ENCODE results near the gene PBLD. TPM values are rescaled to one million over a fixed set of nuclear protein-coding genes. Genes with fewer than 3 reads are reported as not detected.

The PBLD gene
- polyA plus RNA-seq, 1 donor (not counting 4 experiments of a cell fraction or from before 2014, with no cell fraction given) = 1.00 TPM

- no peak overlapping the region for H3K4me3 ChIP-seq (ENCODE audit: control insufficient read depth in 2 of 3, extremely low read depth in 1 of 3, insufficient read depth in 2 of 3, low read depth in 1 of 3, low read length in 3 of 3)
- no peaks in the 10 kb centered on the region for H4K20me1 ChIP-seq (ENCODE audit: control insufficient read depth, extremely low read depth, insufficient read depth, low read length)
- H3K79me2 ChIP-seq (ENCODE audit: control insufficient read depth, insufficient read depth, low read length) = no peaks in the 10 kb centered on the region
- no peaks in the 10 kb centered on the region for H3K36me3 ChIP-seq (ENCODE audit: control insufficient read depth in 2 of 2, extremely low read depth in 1 of 2, insufficient read depth in 2 of 2, low read length in 2 of 2)
- DNase-seq (ENCODE audit: low read depth, low spot score) (no peak), FAIRE-seq (no peak)
- no peak overlapping the region for H3K9ac ChIP-seq (ENCODE audit: control insufficient read depth, extremely low read depth, insufficient read depth, low read length)
- H2AFZ ChIP-seq (ENCODE audit: control insufficient read depth, low read length) = no peak overlapping the region
- no peaks in the 10 kb centered on the region for H3K9me3 ChIP-seq (ENCODE audit: control insufficient read depth, low read depth, low read length)
- H3K27me3 ChIP-seq (ENCODE audit: control insufficient read depth, extremely low read depth, insufficient read depth, low read length) = no peaks in the 10 kb centered on the region
- no peaks in the 10 kb centered on the region for H3K4me1 ChIP-seq (ENCODE audit: control insufficient read depth, extremely low read depth, insufficient read depth, low read length)
- no peak overlapping the region for H3K27ac ChIP-seq (ENCODE audit: control insufficient read depth, insufficient read depth, low read length)
- H3K9me1 ChIP-seq (ENCODE audit: control insufficient read depth, extremely low read depth, insufficient read depth, low read length) = no peaks in the 10 kb centered on the region
- dilution Hi-C loops (cut with MboI; ENCODE audit: extremely low pct_ligation_motif_present, low sequenced_read_pairs) = no loop called here
- TF ChIP-seq, protein P1, sequence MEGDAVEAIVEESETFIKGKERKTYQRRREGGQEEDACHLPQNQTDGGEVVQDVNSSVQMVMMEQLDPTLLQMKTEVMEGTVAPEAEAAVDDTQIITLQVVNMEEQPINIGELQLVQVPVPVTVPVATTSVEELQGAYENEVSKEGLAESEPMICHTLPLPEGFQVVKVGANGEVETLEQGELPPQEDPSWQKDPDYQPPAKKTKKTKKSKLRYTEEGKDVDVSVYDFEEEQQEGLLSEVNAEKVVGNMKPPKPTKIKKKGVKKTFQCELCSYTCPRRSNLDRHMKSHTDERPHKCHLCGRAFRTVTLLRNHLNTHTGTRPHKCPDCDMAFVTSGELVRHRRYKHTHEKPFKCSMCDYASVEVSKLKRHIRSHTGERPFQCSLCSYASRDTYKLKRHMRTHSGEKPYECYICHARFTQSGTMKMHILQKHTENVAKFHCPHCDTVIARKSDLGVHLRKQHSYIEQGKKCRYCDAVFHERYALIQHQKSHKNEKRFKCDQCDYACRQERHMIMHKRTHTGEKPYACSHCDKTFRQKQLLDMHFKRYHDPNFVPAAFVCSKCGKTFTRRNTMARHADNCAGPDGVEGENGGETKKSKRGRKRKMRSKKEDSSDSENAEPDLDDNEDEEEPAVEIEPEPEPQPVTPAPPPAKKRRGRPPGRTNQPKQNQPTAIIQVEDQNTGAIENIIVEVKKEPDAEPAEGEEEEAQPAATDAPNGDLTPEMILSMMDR (optimal IDR thresholded peaks at IDR 0.05 in 1 of 3, IDR thresholded peaks at IDR 0.05 in 1 of 3, conservative IDR thresholded peaks at IDR 0.05 in 1 of 3; ENCODE audit: extremely low read depth in 1 of 3, insufficient read depth in 2 of 3, low read length in 3 of 3) = no peak
- TF ChIP-seq EZH2 (IDR thresholded peaks at IDR 0.05; ENCODE audit: low read length) = no peak
- H3K4me2 ChIP-seq (ENCODE audit: control insufficient read depth, extremely low read depth, insufficient read depth, low read depth, low read length) = no peak overlapping the region
Observed at GRCh38 chr10:68253346-68253745, 79.4 kb downstream of the PBLD start.

DNA sequence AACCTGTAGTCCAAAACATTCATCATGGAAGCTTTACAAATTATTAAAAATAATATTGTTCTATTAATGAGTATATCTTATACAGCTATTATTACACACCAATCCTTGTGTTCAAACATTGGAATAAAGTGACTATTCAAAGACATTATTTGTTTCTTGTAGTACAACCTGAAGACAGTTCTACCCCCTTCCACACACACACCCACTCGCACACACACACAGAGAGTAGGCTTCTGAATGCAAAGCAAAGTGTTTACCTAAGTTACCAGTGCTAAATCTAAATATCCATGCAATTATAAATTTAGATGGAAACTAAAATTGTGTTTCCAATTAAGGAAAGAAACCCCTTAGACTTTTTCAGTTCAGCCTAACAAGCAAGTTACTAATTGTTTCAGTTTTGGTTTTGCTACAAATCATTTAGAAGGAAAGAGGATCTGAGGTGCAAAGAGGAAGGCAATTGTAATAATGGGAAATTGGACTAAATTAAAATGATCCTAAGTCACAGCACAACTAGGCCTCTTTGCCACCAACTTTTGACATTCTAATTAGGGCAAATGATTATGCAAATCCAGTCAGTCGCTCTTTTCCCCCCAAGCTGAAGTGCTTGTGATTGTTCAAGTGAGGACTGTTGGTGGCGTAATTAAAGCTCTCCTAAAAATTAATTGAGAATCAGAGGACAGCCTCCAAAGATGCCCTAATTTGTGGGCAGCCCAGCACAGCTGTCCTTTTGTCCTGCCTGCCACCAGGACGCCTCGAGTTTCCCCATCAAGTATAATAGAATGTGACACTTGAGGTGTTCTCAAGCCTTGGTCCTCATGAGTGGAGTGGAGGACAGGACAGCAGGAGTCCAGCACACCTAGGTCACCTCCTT, 80.9 kb downstream of the PBLD start:
- no peaks in the 10 kb centered on the region for H3K9me1 ChIP-seq (ENCODE audit: control insufficient read depth, extremely low read depth, insufficient read depth, low read length)
- H3K4me3 ChIP-seq (ENCODE audit: control insufficient read depth in 2 of 3, extremely low read depth in 1 of 3, insufficient read depth in 2 of 3, low read depth in 1 of 3, low read length in 3 of 3) = no peak overlapping the region
- H4K20me1 ChIP-seq (ENCODE audit: control insufficient read depth, extremely low read depth, insufficient read depth, low read length) = no peaks in the 10 kb centered on the region
- H3K36me3 ChIP-seq (ENCODE audit: control insufficient read depth in 2 of 2, extremely low read depth in 1 of 2, insufficient read depth in 2 of 2, low read length in 2 of 2) = no peaks in the 10 kb centered on the region
- H3K4me2 ChIP-seq (ENCODE audit: control insufficient read depth, extremely low read depth, insufficient read depth, low read depth, low read length) = no peak overlapping the region
- dilution Hi-C loops (cut with MboI; ENCODE audit: extremely low pct_ligation_motif_present, low sequenced_read_pairs) = no loop called here
- H3K79me2 ChIP-seq (ENCODE audit: control insufficient read depth, insufficient read depth, low read length) = no peaks in the 10 kb centered on the region
- no peak overlapping the region for H3K27ac ChIP-seq (ENCODE audit: control insufficient read depth, insufficient read depth, low read length)
- H3K4me1 ChIP-seq (ENCODE audit: control insufficient read depth, extremely low read depth, insufficient read depth, low read length) = no peaks in the 10 kb centered on the region
- no peak overlapping the region for H3K9ac ChIP-seq (ENCODE audit: control insufficient read depth, extremely low read depth, insufficient read depth, low read length)
- no peak for TF ChIP-seq EZH2 (IDR thresholded peaks at IDR 0.05; ENCODE audit: low read length)
- TF ChIP-seq, protein P1 (optimal IDR thresholded peaks at IDR 0.05 in 1 of 3, IDR thresholded peaks at IDR 0.05 in 1 of 3, conservative IDR thresholded peaks at IDR 0.05 in 1 of 3; ENCODE audit: extremely low read depth in 1 of 3, insufficient read depth in 2 of 3, low read length in 3 of 3) = no peak
- no peaks in the 10 kb centered on the region for H3K27me3 ChIP-seq (ENCODE audit: control insufficient read depth, extremely low read depth, insufficient read depth, low read length)
- DNase-seq (ENCODE audit: low read depth, low spot score) (no peak), FAIRE-seq (no peak)
- H2AFZ ChIP-seq (ENCODE audit: control insufficient read depth, low read length) = no peak overlapping the region
- no peaks in the 10 kb centered on the region for H3K9me3 ChIP-seq (ENCODE audit: control insufficient read depth, low read depth, low read length)

Data from keratinocyte (primary cell).